ENCODE results near the gene MMP25.

MMP25 gene

GRCh38 chr16:3017344-3017743 lies 29.0 kb upstream of the MMP25 start:
- no peak for DNase-seq (ENCODE audit: low spot score)

- peak; percentile 93 for DNase-seq (ENCODE audit: low spot score)
Measured at GRCh38 chr16:3017794-3018506, 28.4 kb upstream of the MMP25 start, which contains the start of gene CLDN6. Gene CLDN6 (minus strand): TSS chr16:3018183. CDS start chr16:3016021, 2,162 bp downstream.

- no peak for DNase-seq (ENCODE audit: low spot score)
Measured at GRCh38 chr16:3019594-3020246, 26.6 kb upstream of the MMP25 start.

GRCh38 chr16:3020247-3020603 lies 26.1 kb upstream of the MMP25 start, which contains the start of gene TNFRSF12A:
Gene TNFRSF12A (plus strand): TSS chr16:3020368. CDS start chr16:3020398, 30 bp downstream.
- peak; percentile 87 for DNase-seq (ENCODE audit: low spot score)

- DNase-seq (ENCODE audit: low spot score) = peak; percentile 93
Measured at GRCh38 chr16:3020604-3021448, 25.5 kb upstream of the MMP25 start.

GRCh38 chr16:3021449-3022207 lies 24.7 kb upstream of the MMP25 start:
- no peak for DNase-seq (ENCODE audit: low spot score)

- DNase-seq (ENCODE audit: low spot score) = peak; percentile 79
Measured at GRCh38 chr16:3022208-3022683, 24.1 kb upstream of the MMP25 start.

- DNase-seq (ENCODE audit: low spot score) = no peak
Measured at GRCh38 chr16:3022684-3023414, 23.5 kb upstream of the MMP25 start.

GRCh38 chr16:3023415-3023668 lies 23.0 kb upstream of the MMP25 start:
- DNase-seq (ENCODE audit: low spot score) = no peak

GRCh38 chr16:3023669-3024478 lies 22.5 kb upstream of the MMP25 start, which contains the start of the genes HCFC1R1 and THOC6:
Gene HCFC1R1 (minus strand): TSS chr16:3023942. CDS start chr16:3023941, 1 bp downstream.
Gene THOC6 (plus strand): TSS chr16:3024035. CDS start chr16:3024327, 292 bp downstream.
- peak; percentile 97 for DNase-seq (ENCODE audit: low spot score)

GRCh38 chr16:3025032-3026002 lies 21.0 kb upstream of the MMP25 start:
- no peak for DNase-seq (ENCODE audit: low spot score)

GRCh38 chr16:3026003-3026378 lies 20.4 kb upstream of the MMP25 start:
- DNase-seq (ENCODE audit: low spot score) = no peak

- no peak for DNase-seq (ENCODE audit: low spot score)
Measured at GRCh38 chr16:3026609-3027488, 19.5 kb upstream of the MMP25 start.

- DNase-seq (ENCODE audit: low spot score) = no peak
Measured at GRCh38 chr16:3027489-3027795, 18.9 kb upstream of the MMP25 start.

GRCh38 chr16:3027983-3028715 lies 18.2 kb upstream of the MMP25 start:
- DNase-seq (ENCODE audit: low spot score) = peak; percentile 96

- DNase-seq (ENCODE audit: low spot score) = no peak
Measured at GRCh38 chr16:3028716-3029319, 17.5 kb upstream of the MMP25 start.
